ENCODE results near the gene FCN2.

FCN2 gene

GRCh38 chr9:134883040-134883782 is 2.6 kb downstream of the FCN2 start:
- no peak overlapping the region for H3K4me3 ChIP-seq (replicated peaks in 1 of 2; ENCODE audit: low read depth in 2 of 2, low read length in 2 of 2)
- DNase-seq (ENCODE audit: low read depth in 2 of 2), result no peak
- TF ChIP-seq CTCF (IDR thresholded peaks at IDR 0.05; ENCODE audit: low read depth, low read length), result no peak

GRCh38 chr9:134884492-134884891 is 3.9 kb downstream of the FCN2 start:
- DNase-seq (ENCODE audit: low read depth in 2 of 2), result no peak
- TF ChIP-seq CTCF (IDR thresholded peaks at IDR 0.05; ENCODE audit: low read depth, low read length), result no peak

GRCh38 chr9:134885001-134885678 is 4.5 kb downstream of the FCN2 start:
- no peak for DNase-seq (ENCODE audit: low read depth in 2 of 2)
- TF ChIP-seq CTCF (IDR thresholded peaks at IDR 0.05; ENCODE audit: low read depth, low read length), result no peak
- H3K4me3 ChIP-seq (replicated peaks in 1 of 2; ENCODE audit: low read depth in 2 of 2, low read length in 2 of 2), result no peak overlapping the region

More at GRCh38 chr9:134884492-134884891, 3.9 kb downstream of the FCN2 start:
- H3K4me3 ChIP-seq (replicated peaks in 1 of 2; ENCODE audit: low read depth in 2 of 2, low read length in 2 of 2), result no peak overlapping the region

- TF ChIP-seq CTCF (IDR thresholded peaks at IDR 0.05; ENCODE audit: low read depth, low read length), result no peak
- no peak for DNase-seq (ENCODE audit: low read depth in 2 of 2)
- no peak overlapping the region for H3K4me3 ChIP-seq (replicated peaks in 1 of 2; ENCODE audit: low read depth in 2 of 2, low read length in 2 of 2)
Observed at GRCh38 chr9:134885679-134886412, 5.2 kb downstream of the FCN2 start.

- DNase-seq (ENCODE audit: low read depth in 2 of 2), result no peak
- TF ChIP-seq CTCF (IDR thresholded peaks at IDR 0.05; ENCODE audit: low read depth, low read length), result no peak
- H3K4me3 ChIP-seq (replicated peaks in 1 of 2; ENCODE audit: low read depth in 2 of 2, low read length in 2 of 2), result no peak overlapping the region
Observed at GRCh38 chr9:134886413-134886913, 5.9 kb downstream of the FCN2 start.

- no peak overlapping the region for H3K4me3 ChIP-seq (replicated peaks in 1 of 2; ENCODE audit: low read depth in 2 of 2, low read length in 2 of 2)
- no peak for TF ChIP-seq CTCF (IDR thresholded peaks at IDR 0.05; ENCODE audit: low read depth, low read length)
- DNase-seq (ENCODE audit: low read depth in 2 of 2), result no peak
Observed at GRCh38 chr9:134887219-134887618, 6.6 kb downstream of the FCN2 start.

Measured in cardiac fibroblast (primary cell).